Measurements from ENCODE around the gene CSF2RB. TPM values are rescaled to one million over a fixed set of nuclear protein-coding genes. Genes with fewer than 3 reads are reported as not detected.

The CSF2RB gene
- total RNA-seq, 1 donor from 2014 or later: not detected

DNA sequence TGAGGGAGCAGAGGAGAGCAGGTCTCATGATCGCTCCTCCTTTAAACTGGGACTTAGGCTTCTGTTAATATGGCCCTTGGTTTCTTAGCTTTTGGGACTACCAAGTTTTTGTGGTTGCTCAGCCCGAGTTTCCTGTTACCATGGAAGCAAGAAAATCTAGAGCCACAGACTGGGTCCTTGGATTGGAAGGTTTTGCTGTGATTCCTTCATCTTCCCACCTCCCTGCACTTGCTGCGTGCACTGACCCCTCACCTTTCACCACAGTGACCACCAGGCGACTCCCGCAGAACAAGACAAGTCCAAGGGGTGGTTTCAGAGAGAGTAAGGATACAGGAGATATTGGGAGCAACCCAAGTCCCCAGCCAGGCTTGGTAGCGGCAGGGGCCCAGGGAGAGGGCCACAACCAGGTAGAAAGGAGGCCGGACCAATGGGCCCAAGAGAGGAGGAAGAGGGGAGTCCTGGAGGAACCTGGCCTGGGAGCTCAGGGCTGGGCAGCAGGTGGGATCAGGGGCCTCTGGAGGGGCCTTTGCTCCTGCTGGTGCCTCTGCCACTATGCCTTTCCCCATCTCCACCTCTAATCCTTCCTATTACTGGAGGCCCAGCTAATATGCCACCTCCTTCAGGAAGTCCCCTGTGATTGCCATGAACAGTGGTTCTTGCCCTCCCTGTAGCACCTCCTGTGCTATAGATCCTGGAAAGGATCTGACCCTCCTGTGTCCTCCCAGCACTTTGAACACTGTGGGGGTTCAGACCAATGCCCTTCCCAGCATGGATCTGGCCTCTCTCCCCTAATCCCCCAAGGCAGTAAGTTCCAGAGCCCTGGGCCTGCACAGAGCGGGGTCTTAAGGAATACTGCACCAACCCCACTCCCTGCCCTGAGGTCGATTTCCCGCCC, 21.2 kb downstream of the CSF2RB start:
- Mint-ChIP-seq H3K9me3 (ENCODE audit: unreplicated experiment) (peaks cover 5% of the 10 kb centered on the region), H3K4me3 (ENCODE audit: unreplicated experiment) (no peak overlapping the region), H3K4me1 (ENCODE audit: low read depth, unreplicated experiment) (peaks cover 2% of the 10 kb centered on the region), H3K27me3 (ENCODE audit: unreplicated experiment) (peaks cover 2% of the 10 kb centered on the region), H3K27ac (ENCODE audit: unreplicated experiment) (no peak overlapping the region), H3K36me3 (ENCODE audit: unreplicated experiment) (no peaks in the 10 kb centered on the region)
- no peak for DNase-seq
- no peak for TF ChIP-seq CTCF (IDR thresholded peaks at IDR 0.05; ENCODE audit: partially characterized antibody, unreplicated experiment)

GRCh38 chr22:36935313-36935610, 21.8 kb downstream of the CSF2RB start:
- H3K36me3 Mint-ChIP-seq (ENCODE audit: unreplicated experiment): no peaks in the 10 kb centered on the region
- no peak for TF ChIP-seq CTCF (IDR thresholded peaks at IDR 0.05; ENCODE audit: partially characterized antibody, unreplicated experiment)
- peaks cover 5% of the 10 kb centered on the region for H3K9me3 Mint-ChIP-seq (ENCODE audit: unreplicated experiment)
- DNase-seq: no peak
- peaks cover 2% of the 10 kb centered on the region for H3K27me3 Mint-ChIP-seq (ENCODE audit: unreplicated experiment)
- peaks cover 2% of the 10 kb centered on the region for H3K4me1 Mint-ChIP-seq (ENCODE audit: low read depth, unreplicated experiment)
- no peak overlapping the region for H3K27ac Mint-ChIP-seq (ENCODE audit: unreplicated experiment)
- no peak overlapping the region for H3K4me3 Mint-ChIP-seq (ENCODE audit: unreplicated experiment)

DNA sequence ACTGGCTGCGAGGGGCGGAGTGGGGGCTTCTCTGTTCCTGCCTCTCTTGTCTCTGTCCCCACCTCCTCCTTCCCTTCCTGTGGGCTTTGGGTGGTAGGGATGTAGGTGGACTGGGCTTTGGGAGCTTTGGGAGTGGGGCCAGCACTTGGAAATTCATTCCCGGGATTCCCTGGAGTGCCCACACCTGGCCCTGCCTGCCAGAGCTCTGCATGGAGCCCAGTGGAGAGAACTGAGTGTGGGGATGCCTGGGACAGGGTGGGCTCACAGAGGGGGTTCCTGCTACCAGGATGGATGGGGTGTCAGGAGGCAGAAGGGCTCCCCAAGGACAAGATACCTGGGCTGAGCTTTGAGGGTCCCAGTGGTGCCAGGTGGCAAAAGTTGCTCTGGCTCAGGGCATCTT, 22.3 kb downstream of the CSF2RB start:
- Mint-ChIP-seq H3K27me3 (ENCODE audit: unreplicated experiment) (peaks cover under 1% of the 10 kb centered on the region), H3K4me1 (ENCODE audit: low read depth, unreplicated experiment) (peaks cover 2% of the 10 kb centered on the region), H3K9me3 (ENCODE audit: unreplicated experiment) (peaks cover 5% of the 10 kb centered on the region), H3K36me3 (ENCODE audit: unreplicated experiment) (no peaks in the 10 kb centered on the region), H3K4me3 (ENCODE audit: unreplicated experiment) (no peak overlapping the region), H3K27ac (ENCODE audit: unreplicated experiment) (no peak overlapping the region)
- DNase-seq: no peak
- TF ChIP-seq CTCF (IDR thresholded peaks at IDR 0.05; ENCODE audit: partially characterized antibody, unreplicated experiment): no peak

- Mint-ChIP-seq H3K27ac (ENCODE audit: unreplicated experiment) (no peak overlapping the region), H3K4me1 (ENCODE audit: low read depth, unreplicated experiment) (no peaks in the 10 kb centered on the region), H3K4me3 (ENCODE audit: unreplicated experiment) (no peak overlapping the region), H3K9me3 (ENCODE audit: unreplicated experiment) (peaks cover 3% of the 10 kb centered on the region), H3K36me3 (ENCODE audit: unreplicated experiment) (no peaks in the 10 kb centered on the region), H3K27me3 (ENCODE audit: unreplicated experiment) (no peaks in the 10 kb centered on the region)
- no peak for DNase-seq
- no peak for TF ChIP-seq CTCF (IDR thresholded peaks at IDR 0.05; ENCODE audit: partially characterized antibody, unreplicated experiment)
Observed at GRCh38 chr22:36936362-36937116, 23.1 kb downstream of the CSF2RB start.

Data from glutamatergic neuron (in vitro differentiated cells).